NT2/D1 (cell line): ENCODE measurements around the gene LYG1.
"Not testable (repeated sequence)": the region's sequence is repeated elsewhere in the genome, so short reads cannot be mapped to it uniquely, and the experiment has no call there.

ENCODE experiments used
- DNase-seq: peaks from one replicate; pipeline ENCODE4 v3.0.0-alpha.2; 2011; ENCODE audit warnings: low read depth, low spot score
- H3K27me3 ChIP-seq: 2 replicates; pipeline ENCODE4 v1.6.0; 2011; ENCODE audit warnings: mild to moderate bottlenecking; ENCODE audit not compliant: insufficient read length, insufficient read depth
- H3K36me3 ChIP-seq: 2 replicates; pipeline ENCODE4 v1.6.1; 2011; ENCODE audit warnings: mild to moderate bottlenecking, low read length, mixed read lengths; ENCODE audit not compliant: insufficient read depth, insufficient read length
- H3K4me1 ChIP-seq: 2 replicates; pipeline ENCODE4 v1.5.1; 2011; ENCODE audit not compliant: insufficient read depth, insufficient read length
- H3K4me3 ChIP-seq: 2 replicates; pipeline ENCODE4 v1.5.1; 2011; ENCODE audit warnings: low read depth; ENCODE audit not compliant: insufficient read length
- H3K9ac ChIP-seq: 2 replicates; pipeline ENCODE4 v1.6.0; 2011; ENCODE audit warnings: low read depth; ENCODE audit not compliant: insufficient read length
- H3K9me3 ChIP-seq: 2 replicates; pipeline ENCODE4 v1.5.1; 2011; ENCODE audit warnings: mild to moderate bottlenecking, low read length; ENCODE audit not compliant: insufficient read depth
- SUZ12 ChIP-seq: IDR thresholded peaks from 2 replicates; pipeline ENCODE4 v1.6.1; 2011; ENCODE audit not compliant: insufficient read length, insufficient read depth; ENCODE audit errors: extremely low read depth
- YY1 ChIP-seq: IDR thresholded peaks from 2 replicates; pipeline ENCODE4 v1.6.1; 2011; ENCODE audit not compliant: insufficient read length, insufficient read depth
- ZNF274 ChIP-seq: IDR thresholded peaks from 2 replicates; pipeline ENCODE4 v1.6.1; 2011; ENCODE audit warnings: mild to moderate bottlenecking, low read depth, low read length

The LYG1 gene

DNA sequence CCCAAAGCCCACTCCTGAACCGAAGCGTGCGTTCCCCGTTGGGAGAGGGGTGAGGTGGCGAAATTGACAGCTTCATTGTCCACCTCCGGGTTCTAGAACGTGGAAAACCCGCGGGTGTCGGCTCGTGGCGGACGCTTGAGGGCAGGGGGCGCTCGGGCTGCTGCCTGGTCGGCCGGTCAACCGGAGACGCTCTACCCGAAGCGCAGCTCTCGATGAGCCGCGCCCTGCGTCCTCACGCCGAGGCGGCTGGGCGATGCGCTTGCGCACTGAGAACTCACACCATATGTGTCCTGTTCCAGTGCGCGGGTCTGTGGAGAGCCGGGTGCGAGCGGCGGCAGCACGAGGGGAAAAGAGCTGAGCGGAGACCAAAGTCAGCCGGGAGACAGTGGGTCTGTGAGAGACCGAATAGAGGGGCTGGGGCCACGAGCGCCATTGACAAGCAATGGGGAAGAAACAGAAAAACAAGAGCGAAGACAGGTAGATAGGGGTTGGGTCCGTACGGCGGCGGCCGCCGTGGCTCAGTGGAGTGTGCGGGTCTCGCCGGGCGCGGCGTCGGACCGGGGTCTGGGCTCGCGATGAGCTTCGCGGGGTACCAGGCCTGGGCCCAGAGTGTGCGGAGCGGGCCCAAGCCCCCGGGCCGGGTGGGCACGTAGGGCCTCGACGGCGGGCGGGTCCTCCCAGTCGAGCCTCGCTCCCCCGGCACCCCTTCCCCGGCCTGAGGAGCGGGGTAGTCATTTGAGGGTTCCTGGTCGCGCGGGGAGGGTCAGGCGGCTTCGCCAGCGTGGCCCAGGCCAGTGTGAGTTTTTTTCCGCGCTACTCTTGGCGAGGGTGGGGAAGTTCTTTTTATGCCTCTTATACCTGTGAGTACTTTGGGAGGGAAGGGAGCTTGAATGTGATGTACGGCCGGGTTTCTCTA lies 36.4 kb upstream of the LYG1 start, which contains the start of gene EIF5B:
Gene EIF5B (plus strand): TSS at position 277 of the 916 bp plus-strand sequence. CDS start 166 bp downstream, at position 443.
- Histone ChIP-seq H3K27me3 (no peaks in the 10 kb centered on the region), H3K9me3 (no peaks in the 10 kb centered on the region), H3K4me1 (no peaks in the 10 kb centered on the region), H3K9ac (peak within 1 kb of the TSS; percentile 96), H3K36me3 (peaks cover 20% of the 10 kb centered on the region), H3K4me3 (peak within 1 kb of the TSS; percentile 96)
- TF ChIP-seq ZNF274 (no peak), SUZ12 (no peak), YY1 (no peak)
- DNase-seq: peak; percentile 95

- TF ChIP-seq SUZ12: no peak
- no peak for TF ChIP-seq ZNF274
- no peak for TF ChIP-seq YY1
- no peak for DNase-seq
- no peaks in the 10 kb centered on the region for H3K27me3 ChIP-seq
- peaks cover 26% of the 10 kb centered on the region for H3K36me3 ChIP-seq
- H3K9me3 ChIP-seq: no peaks in the 10 kb centered on the region
- H3K4me1 ChIP-seq: no peaks in the 10 kb centered on the region
- H3K4me3 ChIP-seq: peak overlapping the region; percentile 96
- H3K9ac ChIP-seq: peak overlapping the region; percentile 76
Observed at GRCh38 chr2:99336804-99337112, 35.8 kb upstream of the LYG1 start.

- H3K9me3 ChIP-seq: no peaks in the 10 kb centered on the region
- H3K4me3 ChIP-seq: peak within 1 kb of the TSS; percentile 96
- no peaks in the 10 kb centered on the region for H3K4me1 ChIP-seq
- H3K36me3 ChIP-seq: peaks cover 32% of the 10 kb centered on the region
- H3K27me3 ChIP-seq: no peaks in the 10 kb centered on the region
- no peak for TF ChIP-seq ZNF274
- no peak for TF ChIP-seq YY1
- TF ChIP-seq SUZ12: no peak
- peak; percentile 99 for DNase-seq
- H3K9ac ChIP-seq: peak within 1 kb of the TSS; percentile 96
Observed at GRCh38 chr2:99335911-99336803, 35.2 kb upstream of the LYG1 start, which contains the start of gene TXNDC9. TXNDC9 (minus strand) TSS chr2:99336333; CDS start chr2:99333210, 3,123 bp downstream.

DNA sequence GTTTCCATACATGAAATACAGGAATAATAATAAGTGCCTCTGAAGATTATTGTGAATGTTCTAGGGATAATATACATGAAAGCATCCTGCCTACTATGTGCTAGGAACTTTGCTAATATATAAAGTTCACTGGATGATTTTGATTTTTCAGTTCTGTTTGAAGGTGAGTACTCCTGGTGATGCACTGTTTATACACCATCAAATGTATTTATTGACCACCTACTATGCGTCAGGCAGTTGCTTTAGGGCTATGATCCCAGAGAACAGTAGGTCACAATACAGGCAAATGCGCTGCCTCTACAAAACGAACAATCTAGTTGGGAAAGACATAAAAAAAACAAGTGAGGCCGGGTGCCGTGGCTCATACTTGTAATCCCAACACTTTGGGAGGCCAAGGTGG lies 24.4 kb upstream of the LYG1 start:
- Histone ChIP-seq H3K4me3 (no peak overlapping the region), H3K27me3 (no peaks in the 10 kb centered on the region), H3K9ac (no peak overlapping the region), H3K36me3 (peaks cover 92% of the 10 kb centered on the region), H3K4me1 (no peaks in the 10 kb centered on the region), H3K9me3 (no peaks in the 10 kb centered on the region)
- no peak for DNase-seq
- TF ChIP-seq SUZ12: no peak
- no peak for TF ChIP-seq ZNF274
- TF ChIP-seq YY1: no peak

DNA sequence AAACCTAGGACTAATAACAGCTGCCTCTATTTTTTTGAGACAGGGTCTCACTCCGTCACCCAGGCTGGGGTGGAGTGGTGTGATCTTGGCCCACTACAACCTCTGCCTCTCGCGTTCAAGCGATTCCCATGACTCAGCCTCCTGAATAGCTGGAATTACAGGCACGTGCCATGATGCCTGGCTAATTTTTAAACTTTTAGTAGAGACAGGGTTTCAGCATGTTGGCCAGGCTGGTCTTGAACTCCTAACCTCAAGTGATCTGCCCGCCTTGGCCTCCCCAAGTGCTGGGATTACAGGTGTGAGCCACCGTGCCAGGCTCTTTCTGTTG lies 16.8 kb upstream of the LYG1 start:
- H3K27me3 ChIP-seq, H3K4me1 ChIP-seq, H3K9me3 ChIP-seq, H3K4me3 ChIP-seq, DNase-seq, H3K9ac ChIP-seq: not testable (repeated sequence)
- peaks cover 54% of the 10 kb centered on the region for H3K36me3 ChIP-seq

DNA sequence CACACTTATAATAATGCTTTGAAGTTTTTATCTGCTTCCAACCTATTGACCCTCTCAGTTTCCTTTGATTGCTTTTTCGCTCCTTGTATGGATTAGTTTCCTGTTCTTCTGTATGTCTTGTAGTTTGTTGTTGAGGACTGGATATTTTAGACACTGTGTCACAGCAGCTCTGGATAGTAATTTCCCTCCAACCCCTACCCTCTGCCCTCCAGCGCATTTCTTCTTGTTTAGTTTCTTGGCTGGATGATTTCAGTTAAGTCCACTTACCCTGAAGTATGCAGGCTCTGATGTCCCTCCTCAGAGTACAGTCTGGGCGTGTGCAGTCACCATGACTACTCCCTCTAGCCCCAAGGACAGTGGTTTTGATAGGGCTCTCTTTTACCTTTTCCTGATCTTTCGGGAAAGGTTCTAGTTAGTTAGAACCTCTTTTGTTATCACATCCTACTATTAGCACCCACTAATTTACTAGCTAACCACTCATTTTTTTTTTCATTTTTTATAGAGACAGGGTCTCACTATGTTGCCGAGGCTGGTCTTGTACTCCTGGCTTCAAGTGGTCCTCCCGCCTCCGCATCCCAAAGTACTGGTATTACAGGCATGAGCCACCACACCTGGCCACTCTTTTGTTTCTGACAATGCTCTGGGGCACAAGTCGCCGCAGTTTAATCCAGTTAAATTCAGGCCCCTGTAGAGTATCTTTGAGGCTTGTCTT lies 16.3 kb upstream of the LYG1 start:
- Histone ChIP-seq H3K9ac (no peak overlapping the region), H3K4me1 (no peaks in the 10 kb centered on the region), H3K9me3 (no peaks in the 10 kb centered on the region), H3K36me3 (peaks cover 49% of the 10 kb centered on the region), H3K4me3 (no peak overlapping the region), H3K27me3 (no peaks in the 10 kb centered on the region)
- no peak for DNase-seq
- no peak for TF ChIP-seq ZNF274
- no peak for TF ChIP-seq YY1
- no peak for TF ChIP-seq SUZ12

- H3K27me3 ChIP-seq: no peaks in the 10 kb centered on the region
- no peak overlapping the region for H3K9ac ChIP-seq
- TF ChIP-seq SUZ12: no peak
- TF ChIP-seq ZNF274: no peak
- no peak for TF ChIP-seq YY1
- H3K36me3 ChIP-seq: peaks cover 18% of the 10 kb centered on the region
- peaks cover 4% of the 10 kb centered on the region; the same call in 1 of the 2 replicates for H3K9me3 ChIP-seq
- H3K4me3 ChIP-seq: no peak overlapping the region
- no peaks in the 10 kb centered on the region for H3K4me1 ChIP-seq
- no peak for DNase-seq
Observed at GRCh38 chr2:99299580-99299979, 1.4 kb downstream of the LYG1 start.
